HG02571 (cell line): ENCODE measurements around the gene HSPB8.

Experiments used
- ATAC-seq: cut with Tn5 transposase; IDR thresholded peaks from one replicate; pipeline ENCODE4 v1.9.1; 2021; ENCODE audit warnings: mild to moderate bottlenecking, moderate library complexity; ENCODE audit not compliant: unreplicated experiment

Gene HSPB8

GRCh38 chr12:119169150-119169549 lies 9.6 kb upstream of the HSPB8 start:
- no peak for ATAC-seq

DNA sequence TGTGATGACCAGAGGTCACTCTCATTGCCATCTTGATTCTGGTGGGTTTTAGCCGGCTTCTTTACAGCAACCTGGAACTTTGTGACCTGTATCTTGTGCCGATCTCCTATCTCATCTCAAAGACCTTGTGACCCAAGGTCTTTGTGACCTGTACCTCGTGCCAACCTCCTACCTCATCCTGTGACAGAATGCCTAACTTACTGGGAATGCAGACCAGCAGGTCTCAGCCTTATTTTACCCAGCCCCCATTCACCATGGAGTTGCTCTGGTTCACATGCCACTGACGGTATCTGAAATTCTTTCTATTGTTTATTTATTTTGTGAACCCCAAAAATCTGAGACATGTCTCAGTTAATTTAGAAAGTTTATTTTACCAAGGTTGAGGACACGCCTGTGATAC lies 7.4 kb upstream of the HSPB8 start:
- ATAC-seq: no peak

- no peak for ATAC-seq
These were observed 6.9 kb upstream of the HSPB8 start for GRCh38 chr12:119171691-119172425.

DNA sequence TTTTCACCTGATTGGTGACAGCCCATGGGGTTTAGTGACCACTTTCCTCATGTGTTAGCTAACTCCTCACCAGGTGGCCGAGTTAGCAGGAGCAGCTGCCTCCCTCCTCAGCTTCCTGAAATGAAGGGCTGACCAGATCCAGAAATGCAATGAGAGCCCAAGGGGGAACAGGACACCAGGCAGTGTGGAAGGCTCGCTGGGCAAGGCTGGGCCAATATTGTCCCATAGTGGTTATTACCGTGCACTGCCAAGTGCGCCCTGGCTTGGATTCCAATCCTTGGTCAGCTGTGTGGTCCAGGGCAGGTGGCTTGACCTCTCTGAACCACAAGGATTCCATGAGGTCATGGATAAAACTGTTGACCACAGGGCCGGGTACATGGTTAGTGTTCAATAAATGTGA lies 3.6 kb upstream of the HSPB8 start:
- ATAC-seq: no peak

GRCh38 chr12:119176267-119177055 lies 2.3 kb upstream of the HSPB8 start:
- ATAC-seq: no peak

DNA sequence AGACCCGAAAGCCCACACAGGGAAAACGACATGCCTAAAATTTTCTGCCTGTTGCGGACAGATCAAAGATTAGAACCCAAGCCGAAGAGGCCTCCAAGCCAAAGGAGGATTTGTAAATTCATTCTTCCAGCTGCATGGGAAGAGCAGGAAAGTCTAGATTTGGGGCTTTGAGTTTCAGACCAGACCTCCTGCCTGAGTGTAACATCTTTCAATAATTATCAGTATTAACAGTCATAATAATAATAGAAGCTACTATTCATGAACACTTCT lies 1.7 kb upstream of the HSPB8 start:
- ATAC-seq: no peak

DNA sequence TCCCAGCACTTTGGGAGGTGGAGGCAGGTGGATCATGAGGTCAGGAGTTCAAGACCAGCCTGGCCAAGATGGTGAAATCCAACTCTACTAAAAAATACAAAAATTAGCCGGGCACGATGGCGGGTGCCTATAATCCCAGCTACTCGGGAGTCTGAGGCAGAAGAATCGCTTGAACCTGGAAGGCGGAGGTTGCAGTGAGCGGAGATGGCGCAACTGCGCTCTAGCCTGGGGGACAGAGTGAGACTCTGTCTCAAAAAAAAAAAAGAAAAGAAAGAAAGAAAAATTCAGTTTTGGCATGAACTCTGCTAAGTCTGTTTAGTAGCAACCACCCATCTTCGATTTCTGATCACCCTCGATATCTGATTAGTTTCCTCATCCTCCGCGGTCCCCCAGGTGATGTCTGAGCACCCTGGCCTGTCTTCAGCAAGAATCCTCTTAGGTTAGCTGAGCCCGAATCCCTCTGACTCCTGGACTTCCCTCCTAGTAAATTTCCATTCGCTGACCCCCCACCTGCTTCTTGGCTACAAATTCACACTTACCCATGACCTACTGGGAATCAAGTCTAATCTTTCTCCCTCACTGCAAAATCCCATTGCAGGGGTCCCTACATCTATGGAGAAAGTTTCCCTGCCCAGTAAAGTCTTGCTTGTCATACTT lies 879 bp upstream of the HSPB8 start:
- ATAC-seq: no peak

- no peak for ATAC-seq
These were observed 747 bp downstream of the HSPB8 start for GRCh38 chr12:119179335-119180021.

DNA sequence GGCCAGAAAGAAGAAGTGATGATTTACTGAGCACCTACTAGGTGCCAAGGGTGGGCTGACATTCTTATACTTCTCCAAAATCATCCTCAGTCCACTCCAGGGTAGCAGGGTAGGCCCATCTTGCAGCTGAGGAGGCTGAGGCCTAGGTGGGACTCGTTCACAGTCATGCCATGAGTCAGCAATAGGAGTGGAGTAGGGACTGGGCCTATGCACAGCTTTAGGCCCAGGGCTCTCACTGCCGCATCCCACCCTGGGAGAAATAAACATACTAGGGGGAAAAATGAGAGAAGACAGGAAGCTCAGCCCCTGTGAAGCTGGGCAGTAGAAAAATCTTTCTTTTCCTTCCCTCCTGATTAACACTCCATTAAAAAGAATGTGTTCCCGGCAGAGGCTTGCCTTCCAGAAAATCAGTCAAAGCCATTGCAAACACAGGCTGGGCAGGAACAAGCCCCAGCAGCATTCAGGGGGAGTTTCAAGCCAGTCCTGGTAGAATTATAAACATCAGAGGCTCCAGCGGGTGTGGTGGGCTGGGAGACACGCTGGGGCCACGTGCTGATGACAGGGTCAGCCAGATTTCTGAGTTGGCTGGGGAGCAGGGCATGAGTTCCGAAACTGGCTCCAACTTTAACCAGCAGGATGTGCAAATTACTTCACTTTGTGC lies 1.8 kb downstream of the HSPB8 start:
- ATAC-seq: no peak

GRCh38 chr12:119181202-119181601 lies 2.5 kb downstream of the HSPB8 start:
- ATAC-seq: no peak

DNA sequence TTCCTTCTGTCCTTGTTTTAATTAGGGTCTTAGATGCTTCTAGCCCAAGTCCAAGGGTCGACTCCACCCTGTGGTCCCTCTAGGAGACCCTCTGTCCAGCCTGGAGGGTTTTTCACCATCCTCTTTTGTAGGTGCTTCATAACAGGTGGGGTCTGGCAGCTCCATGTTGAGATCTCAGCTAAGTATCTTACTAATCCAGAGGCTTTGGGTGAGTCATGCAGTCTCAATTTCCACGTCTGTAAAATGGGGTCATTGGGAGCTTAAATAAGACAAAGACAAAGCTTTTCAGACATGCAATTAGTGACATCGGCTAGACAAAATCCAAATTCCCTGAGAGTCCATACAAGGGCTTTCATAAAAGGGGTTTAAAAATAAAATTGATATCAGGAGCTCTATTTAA lies 3.2 kb downstream of the HSPB8 start:
- ATAC-seq: no peak

DNA sequence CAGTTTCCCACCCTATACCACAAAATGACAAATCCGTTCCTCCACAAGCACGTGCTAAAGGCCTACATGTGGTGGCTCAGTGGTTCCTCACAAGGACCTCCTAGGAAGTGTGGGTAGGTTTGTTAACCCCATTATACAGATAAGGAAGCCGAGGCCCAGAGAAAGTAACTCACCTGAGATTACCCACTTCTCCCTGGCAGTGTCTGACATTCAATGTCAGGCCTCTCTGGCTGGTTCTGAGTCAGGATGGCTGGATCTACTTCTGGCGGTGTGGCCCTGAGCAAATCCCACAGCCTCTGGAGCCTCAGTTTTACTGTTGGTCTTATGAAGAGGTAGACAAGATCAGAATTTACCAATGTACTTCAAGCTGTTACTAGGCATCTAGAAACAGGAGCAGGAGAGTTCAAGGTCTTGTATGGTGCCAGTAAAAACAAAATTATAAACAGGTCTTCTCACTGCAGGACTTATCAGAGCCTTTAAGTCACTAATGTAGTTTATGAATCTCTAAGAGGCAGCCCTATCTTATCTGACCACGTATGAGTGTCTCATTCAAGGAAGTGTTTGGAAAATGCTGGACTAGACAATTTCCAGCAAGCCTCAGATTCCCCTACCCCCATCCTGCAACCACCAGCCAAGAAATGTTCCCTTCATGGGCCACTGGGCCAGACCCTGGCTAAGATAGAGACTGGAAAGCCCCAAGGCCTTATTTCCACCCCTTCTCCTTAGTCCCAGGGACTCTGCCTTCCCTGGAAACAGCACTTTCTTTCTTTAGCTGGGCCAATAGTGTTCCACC lies 4.2 kb downstream of the HSPB8 start:
- no peak for ATAC-seq

DNA sequence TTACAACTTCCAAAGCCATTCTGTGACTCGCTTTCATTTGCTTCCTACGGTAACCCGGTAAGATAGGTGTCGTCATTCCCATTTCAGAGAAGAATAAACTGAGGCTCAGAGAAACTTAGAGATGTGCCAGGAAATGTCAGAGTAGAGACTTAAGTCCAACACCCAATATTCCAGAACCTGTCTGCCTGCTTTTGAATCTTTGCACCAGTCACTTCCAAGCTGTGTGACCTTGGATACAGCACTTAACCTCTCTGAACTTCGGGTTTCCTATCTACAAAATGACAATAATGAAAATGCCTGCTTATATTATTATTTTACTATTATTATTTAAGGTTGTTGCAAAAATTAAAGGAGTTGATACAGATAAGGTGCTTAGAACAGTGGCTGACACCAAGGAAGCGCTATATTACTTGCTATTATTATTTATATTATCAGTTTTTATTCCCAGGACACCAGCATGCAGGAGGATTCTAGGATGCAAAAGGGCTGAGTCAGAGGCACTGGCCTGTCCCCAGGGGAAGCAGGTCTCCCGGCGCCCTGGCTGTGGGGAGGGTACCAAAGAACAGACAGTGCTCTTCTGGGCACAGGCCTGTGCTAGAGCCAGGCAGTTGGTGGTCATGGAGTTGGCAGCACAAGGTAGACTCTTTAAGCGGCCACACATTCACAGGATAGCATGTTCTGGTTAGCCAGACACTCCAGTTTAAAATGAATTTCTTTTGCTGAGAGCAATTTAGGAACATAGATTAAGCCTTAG lies 5.4 kb downstream of the HSPB8 start:
- ATAC-seq: no peak

GRCh38 chr12:119195256-119195655 lies 16.5 kb downstream of the HSPB8 start:
- no peak for ATAC-seq

GRCh38 chr12:119198440-119198839 lies 19.7 kb downstream of the HSPB8 start:
- ATAC-seq: no peak

DNA sequence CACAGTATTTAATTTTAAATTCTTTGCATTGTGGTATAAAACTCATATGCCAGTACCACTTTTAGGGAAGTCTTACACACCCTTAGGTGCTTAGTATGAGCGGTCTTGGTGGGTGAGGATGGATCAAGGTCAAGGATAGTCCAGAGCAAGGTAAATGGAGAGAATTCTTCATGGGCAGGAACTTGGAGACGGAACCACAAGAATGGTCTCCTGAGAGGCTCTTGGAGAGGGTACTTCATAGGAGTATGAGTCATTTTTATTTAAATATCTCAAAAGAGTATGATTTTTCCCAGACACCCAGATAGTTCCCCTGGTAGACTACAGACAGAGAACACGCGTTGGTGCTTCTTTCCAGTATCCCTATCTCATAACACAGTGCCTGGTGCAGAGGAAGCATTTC lies 21.9 kb downstream of the HSPB8 start:
- ATAC-seq: no peak

GRCh38 chr12:119201789-119202543 lies 23.2 kb downstream of the HSPB8 start:
- ATAC-seq: no peak

- ATAC-seq: no peak
These were observed 23.8 kb downstream of the HSPB8 start for GRCh38 chr12:119202544-119202943.

DNA sequence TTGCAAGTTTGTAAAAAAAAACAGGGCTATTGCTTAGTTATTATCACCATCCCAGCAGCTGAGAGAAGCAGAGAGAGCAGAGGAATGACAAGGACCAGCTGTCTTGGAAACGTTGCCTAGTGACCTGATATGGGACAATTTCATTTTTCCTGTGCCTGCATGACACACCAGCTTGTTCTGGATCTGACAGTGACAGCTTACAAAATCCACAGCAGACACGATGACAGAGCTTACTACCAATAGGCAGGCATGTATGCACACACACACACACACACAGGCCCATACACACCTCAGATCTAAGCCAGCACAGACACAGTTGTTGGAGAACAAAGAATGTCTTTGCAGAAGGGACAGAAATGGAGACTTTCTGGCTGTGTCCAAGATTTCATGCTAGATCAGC lies 25.4 kb downstream of the HSPB8 start:
- no peak for ATAC-seq
